AG08395 (cell line): ENCODE data around the gene KLHL21.
"Not testable (repeated sequence)": the region's sequence is repeated elsewhere in the genome, so short reads cannot be mapped to it uniquely, and the experiment has no call there.

Experiments used
- DNase-seq: peaks from one replicate; pipeline ENCODE4 v3.0.0; 2012; ENCODE audit warnings: mixed read lengths, low spot score

Gene KLHL21

GRCh38 chr1:6624710-6625583, 22.3 kb upstream of the KLHL21 start, which contains the start of gene THAP3:
TSS of gene THAP3 (plus strand) at chr1:6624868. CDS start at chr1:6625219, 351 bp downstream.
- peak; percentile 92 for DNase-seq

DNA sequence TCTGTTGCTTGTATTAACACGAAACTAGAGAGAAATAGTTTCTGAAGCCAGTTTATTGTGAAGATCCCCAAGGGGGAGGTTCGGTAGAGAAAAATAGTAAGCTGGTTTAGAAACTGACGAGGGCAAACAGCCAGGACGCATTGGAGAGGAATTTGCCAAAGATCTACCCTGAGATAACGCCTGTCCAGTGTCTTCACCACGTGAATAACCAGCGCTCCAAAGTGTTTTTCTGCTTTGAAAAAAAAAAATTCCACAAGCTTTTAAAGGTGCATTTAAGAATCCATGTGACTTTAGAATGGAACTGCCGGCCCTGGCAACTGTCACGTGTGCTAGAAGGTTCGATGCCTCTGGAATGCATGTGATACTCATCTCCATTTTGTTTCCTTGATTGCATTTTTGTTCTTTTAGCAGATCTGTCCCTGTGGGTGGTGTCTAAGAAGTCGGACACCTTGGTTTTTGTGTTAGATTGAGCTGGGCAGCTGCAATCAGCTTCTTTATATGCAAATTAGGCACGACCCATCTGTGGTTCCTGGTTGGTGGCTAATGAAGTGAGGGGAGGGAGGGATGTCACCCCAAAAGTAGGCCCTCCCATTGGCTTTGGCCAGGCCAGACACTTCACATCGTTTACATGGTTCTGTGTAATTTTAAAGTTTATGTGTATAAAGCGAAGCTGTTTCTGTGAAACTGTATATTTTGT, 20.7 kb upstream of the KLHL21 start:
- no peak for DNase-seq

- DNase-seq = no peak
Observed at GRCh38 chr1:6622396-6623152, 19.9 kb upstream of the KLHL21 start.

GRCh38 chr1:6621429-6622391, 19.0 kb upstream of the KLHL21 start:
- DNase-seq = no peak

- no peak for DNase-seq
Observed at GRCh38 chr1:6619045-6619444, 16.4 kb upstream of the KLHL21 start.

GRCh38 chr1:6614929-6615785, 12.5 kb upstream of the KLHL21 start:
- no peak for DNase-seq

DNA sequence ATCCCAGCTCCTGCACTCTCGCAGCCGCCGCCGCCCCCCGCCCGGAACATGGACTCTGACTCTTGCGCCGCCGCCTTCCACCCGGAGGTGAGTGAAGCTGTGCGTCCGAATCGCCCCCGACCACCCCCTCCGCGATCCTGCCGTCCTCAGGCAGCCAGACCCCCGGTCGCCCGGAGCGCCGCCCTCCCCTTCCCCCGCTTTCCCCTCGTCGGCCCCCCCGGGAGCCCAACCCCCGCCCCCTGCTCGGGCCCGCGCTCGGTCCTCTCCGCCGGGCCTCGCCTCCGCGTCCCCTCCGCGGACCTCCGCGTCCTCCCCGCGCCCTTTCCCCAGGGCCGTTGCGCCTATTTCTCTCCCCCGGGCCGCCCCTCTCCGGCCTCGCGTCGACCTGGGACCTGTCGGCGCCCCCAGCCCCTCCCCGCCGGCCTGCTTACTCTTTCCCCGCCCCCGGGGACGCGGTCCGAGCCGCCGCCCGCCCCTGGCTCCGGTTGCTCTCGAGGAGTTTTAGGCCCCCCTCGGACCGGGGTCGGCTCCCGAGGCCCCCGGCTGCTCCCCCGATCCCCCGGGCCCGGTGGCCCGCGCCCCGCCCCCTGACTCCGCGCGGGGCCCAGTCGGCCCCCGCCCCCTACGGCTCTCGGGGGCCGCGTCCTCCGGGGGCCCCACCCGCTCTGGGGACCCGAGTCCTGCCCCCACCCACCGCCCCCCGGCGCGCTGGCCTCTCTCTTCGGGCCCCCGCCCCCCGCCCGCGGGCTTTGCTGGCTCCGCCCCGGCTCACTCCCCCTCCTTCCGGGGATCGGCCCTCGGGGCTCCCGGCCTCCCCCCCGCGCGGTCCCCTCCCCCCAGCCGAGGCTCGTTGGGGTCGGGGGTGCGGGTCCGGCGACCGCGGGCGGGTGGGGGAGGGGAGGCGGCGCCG, 11.6 kb upstream of the KLHL21 start:
- DNase-seq = peak; percentile 68

- DNase-seq = peak; percentile 99
Observed at GRCh38 chr1:6613361-6614018, 10.8 kb upstream of the KLHL21 start, which contains the start of gene PHF13. TSS of gene PHF13 (plus strand) at chr1:6613731. CDS start at chr1:6614067, 336 bp downstream.

DNA sequence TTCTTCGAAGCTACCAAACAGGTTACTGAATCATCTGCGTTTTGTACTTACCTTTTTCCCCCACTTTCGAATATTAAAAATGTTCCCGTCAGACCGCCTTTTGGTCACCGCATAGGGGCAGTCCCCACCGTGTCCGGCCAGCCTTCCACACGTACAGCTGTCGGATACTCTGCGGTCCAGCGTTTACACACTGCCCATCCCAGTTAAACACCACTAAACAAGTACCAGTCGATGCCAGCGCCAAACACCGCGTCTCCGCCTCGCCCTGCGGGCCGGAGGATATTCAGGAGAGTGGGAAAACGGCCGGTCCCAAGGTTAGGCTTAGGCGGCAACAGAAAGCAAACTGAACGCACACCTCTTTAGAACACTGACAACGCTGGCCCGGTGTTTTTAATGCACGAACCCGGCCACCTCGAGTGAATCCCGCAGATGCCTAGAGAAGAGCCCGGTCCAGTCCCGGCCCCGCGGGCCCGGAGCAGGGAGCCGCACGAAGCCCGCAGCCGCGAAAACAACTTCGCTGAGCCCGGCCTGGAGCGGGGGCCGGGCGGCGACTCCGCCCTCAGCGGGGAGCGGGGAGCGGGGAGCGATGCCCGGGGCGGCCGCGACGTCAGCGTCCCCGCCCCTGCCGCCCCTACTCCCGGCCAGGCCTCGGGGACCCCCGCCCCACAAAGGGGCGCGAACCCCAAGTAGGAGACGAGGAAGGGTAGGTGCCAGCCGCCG, 10.1 kb upstream of the KLHL21 start:
- peak; percentile 77 for DNase-seq

DNA sequence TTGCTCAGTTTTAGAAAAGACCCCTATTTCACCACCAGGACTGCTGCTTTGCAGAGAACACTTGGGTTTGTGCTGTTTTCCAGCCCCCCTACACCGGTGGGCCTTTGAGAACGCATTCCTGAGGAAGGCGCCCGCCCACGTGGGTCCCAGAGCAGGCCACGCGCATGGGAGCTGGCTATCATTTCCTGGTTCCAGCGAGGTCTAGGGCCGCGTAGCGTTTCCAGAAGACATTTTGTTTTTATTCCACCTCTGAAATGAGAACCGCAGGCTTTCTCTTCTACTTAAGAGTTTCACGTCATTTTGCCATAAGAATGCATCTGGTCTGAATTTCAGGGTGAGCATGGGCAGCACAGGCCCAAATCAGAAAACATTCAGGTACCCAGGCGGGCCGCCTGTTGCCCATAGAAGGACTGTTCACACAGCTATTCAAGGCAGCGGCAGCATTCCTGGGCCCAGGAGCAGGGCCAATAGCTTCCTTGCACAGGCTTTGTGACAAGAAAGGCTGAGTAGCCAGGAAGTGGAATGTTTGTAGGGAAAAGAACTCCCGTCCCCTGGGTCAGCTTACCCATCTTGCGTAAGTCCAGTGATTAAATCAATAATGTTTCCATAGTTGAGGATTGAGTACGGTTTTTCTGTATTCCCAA, 1.4 kb upstream of the KLHL21 start:
- DNase-seq = peak; percentile 83

DNA sequence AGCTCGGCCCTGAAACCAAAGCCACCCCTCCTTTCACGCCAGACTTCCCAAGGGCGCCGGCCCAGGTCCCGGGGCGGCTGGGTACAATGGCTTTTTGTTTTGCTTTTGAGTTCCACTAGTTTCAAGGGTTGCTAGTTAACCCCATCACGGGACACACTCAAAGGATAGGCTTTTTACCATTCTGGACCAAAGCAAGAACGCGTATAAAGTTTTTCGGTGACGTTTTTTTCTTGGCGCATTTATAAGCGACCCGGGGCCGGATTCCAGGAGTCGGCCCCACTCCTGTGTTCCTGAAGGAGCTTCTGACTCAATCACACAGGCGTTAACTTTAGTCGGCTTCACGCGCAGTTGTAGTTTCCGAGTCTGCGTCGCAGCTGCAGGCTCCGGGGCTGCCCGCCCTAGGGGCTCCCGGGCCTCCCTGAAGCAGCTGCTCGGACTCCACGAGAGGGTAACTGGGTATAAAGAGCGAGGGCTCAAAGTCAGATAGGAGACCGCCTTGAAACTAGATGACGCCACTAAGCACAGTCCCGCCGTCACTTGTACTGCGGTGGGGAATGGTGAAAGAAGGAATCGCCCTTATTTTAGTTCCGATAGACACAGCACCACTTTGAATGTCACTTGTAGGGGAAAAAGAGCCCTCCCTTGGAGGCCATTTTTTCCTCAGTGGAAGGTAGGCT, 707 bp upstream of the KLHL21 start:
- DNase-seq = peak; percentile 37

- DNase-seq = no peak
Observed at GRCh38 chr1:6601923-6602668, 573 bp downstream of the KLHL21 start.

DNA sequence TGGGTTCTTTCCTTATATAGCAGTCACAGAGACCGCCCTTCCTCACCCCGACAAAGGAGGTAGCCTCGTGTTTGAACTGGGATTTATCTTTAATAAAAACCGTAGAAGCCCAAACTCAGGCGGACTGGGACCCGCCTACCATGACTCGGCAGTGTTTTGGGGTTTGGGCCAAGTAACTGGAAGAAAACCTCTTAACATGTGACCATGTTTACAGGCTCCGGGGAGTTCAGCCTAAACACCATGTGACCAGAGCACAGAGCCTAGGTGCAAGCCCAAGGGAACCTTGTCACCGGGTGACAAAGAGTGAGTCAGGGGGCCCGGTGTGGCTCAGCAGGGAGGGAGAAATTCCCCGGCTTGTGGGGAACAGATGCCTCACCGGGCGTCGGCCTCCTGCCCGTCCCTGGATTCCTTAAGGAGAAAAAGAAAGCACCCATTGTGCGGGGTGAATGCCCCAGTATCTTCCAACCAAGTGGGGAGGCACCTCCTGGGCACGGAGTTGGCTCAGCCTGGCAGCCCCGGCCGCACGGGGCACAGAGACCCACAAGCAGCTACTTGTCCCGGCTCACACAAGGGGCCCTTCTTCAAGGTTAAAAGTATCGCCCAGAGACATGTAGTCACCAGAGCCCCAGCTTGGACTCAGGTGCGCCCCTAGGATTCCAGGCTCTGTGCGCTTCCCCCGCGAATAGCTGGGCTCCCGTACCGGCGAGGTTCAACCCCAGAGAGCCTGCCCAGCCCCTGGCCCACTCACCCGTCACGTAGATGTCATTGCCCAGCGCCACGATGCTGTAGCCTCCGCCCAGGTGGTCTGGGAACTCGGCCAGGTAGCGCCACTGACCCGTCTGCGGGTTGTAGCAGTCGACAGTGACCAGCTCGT, 1.4 kb downstream of the KLHL21 start:
- peak; percentile 92 for DNase-seq

- no peak for DNase-seq
Observed at GRCh38 chr1:6600410-6601048, 2.1 kb downstream of the KLHL21 start.

- DNase-seq = not testable (repeated sequence)
Observed at GRCh38 chr1:6599991-6600390, 2.7 kb downstream of the KLHL21 start.
